HG03354 (cell line): ENCODE results near the gene WDR54.
A peak's percentile ranks its signal among the peaks of the same experiment; 100 is the strongest.
"Not testable (repeated sequence)": the region's sequence is repeated elsewhere in the genome, so short reads cannot be mapped to it uniquely, and the experiment has no call there.

Experiments
- ATAC-seq: cut with Tn5 transposase; IDR thresholded peaks from one replicate; pipeline ENCODE4 v1.9.1; 2021; ENCODE audit warnings: mild to moderate bottlenecking; ENCODE audit not compliant: unreplicated experiment, poor library complexity, severe bottlenecking

WDR54 gene

GRCh38 chr2:74399785-74400184 lies 21.7 kb upstream of the WDR54 start:
- no peak for ATAC-seq

DNA sequence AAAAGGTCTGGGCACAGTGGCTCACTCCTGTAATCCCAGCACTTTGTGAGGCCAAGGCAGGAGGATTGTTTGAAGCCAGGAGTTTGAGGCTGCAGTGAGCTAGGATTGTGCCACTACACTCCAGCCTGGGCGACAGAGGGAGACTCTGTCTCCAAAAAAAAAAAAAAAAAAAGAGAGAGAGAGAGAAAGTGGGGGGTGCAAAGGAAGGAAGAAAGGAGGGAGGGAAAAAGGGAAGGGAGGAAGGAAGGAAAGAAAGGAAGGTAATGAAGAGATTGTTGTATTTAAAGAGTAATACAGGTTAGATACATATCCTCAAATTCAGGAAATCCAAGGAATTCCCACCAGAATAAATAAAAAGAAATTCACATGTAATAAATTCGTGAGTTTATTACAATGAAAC lies 19.6 kb upstream of the WDR54 start:
- ATAC-seq, result no peak

DNA sequence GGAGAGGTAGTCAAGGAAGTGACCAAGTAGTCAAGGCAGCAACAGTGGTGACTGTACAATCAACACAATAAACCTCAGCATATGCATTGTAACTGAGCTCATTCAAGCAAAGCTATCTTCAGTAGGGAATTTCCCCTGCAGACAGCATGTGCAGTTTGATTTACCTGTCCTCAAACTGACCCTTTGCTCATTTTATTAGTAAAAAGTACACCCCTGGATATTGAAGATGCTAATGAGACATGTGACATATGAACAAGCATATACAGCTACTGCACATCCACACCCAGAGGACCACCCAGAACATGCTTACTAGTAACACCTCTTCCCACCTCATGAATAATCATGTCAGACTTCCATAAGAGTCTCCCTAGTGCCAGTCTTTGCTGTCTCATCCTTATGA lies 15.5 kb upstream of the WDR54 start:
- peak; percentile 86 for ATAC-seq

DNA sequence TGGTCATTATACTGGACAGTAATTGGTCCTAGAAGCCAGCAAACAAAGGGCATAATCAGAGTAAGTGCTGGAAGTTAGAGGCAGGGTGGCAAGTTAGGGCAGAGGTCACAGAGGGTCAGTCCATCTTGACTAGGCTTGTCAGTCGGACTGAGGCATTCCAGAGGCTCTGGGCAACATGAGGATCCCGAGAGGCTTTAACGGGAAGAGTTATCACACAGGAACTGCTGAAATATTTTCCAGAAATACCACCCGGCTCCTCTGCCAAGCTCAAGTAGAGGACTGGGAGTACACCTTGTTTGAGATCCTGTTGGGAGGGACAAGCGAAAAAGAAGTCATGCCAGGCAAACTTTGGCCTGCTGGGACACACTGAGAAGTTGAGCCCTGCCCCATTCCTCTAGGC lies 13.8 kb upstream of the WDR54 start:
- no peak for ATAC-seq

DNA sequence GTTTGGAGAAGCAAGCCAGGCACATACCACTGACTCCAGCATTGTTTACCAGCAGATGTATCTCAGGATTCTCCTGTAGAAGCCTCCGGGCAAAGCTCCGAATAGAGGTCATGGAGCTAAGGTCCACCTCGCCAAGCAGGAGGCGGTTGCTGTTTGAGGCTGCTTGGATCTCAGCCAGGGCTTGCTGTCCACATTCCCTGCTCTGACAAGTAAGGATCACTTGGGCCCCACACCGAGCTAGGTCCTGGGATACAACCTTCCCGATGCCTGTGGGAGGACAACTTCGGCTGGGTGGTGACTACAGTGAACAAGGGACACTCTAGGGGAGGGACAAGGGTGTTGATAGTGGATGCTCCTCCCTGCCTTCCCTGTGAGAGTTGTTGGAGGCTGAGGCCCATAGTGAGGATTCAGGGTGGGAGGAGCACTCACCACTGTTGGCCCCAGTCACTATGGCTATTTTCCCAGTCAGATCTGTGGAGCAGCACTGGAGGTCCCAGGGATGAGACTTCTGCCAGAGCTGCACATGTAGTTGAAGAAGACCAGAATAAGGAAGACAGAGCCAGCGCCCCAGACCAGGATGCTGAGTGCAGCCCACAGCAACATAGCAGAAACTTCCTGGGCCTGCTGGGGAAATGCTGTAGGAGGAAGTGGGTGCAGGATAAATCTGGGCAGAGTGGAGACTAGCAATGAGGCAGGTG lies 8.4 kb upstream of the WDR54 start:
- no peak for ATAC-seq

GRCh38 chr2:74414441-74414840 lies 7.1 kb upstream of the WDR54 start:
- ATAC-seq, result no peak

- peak; percentile 56 for ATAC-seq
Measured at GRCh38 chr2:74414881-74415761, 6.4 kb upstream of the WDR54 start.

GRCh38 chr2:74415762-74416395 lies 5.7 kb upstream of the WDR54 start:
- no peak for ATAC-seq

GRCh38 chr2:74416778-74417177 lies 4.8 kb upstream of the WDR54 start:
- ATAC-seq, result no peak

DNA sequence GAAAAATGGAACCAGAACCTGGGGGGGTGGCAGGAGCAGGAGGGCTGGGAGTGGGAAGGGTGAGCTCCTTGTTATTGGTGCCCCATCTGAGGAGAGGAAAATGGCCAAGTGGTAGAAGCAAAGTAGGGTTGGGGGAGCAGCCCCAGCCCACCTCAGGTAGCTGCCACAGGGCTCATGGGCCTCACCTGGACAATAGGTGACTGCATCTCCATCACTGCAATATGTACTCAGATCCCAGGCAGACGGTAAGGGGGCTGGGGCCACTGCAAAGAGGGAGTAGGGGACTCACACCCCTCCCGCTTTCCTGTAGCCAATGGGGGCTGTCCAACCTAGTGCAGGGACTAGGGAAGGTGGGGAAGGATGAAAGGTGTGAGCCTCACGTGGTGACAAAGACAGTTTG lies 4.3 kb upstream of the WDR54 start:
- ATAC-seq, result no peak

GRCh38 chr2:74417763-74418162 lies 3.8 kb upstream of the WDR54 start:
- ATAC-seq, result no peak

DNA sequence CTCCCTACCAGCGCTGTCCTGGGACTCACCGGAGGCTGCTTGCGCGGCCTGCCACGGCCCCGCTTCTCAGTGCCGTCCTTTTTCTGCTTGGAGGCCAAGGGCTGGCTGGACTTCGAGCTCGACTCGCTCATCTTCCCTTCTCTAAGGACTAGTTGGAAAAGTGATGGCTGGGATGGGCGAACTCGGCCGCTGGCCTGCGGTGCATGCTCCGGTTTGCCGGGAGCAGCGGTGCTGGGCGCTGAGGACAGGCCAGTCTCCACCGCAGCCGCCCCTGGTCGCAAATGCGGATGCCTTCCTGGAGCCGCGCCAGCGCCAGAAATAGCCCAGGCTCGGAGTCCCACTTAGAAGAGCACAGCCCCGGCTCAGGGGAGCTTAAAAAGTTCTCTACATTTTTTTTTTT lies 3.2 kb upstream of the WDR54 start:
- ATAC-seq, result no peak

DNA sequence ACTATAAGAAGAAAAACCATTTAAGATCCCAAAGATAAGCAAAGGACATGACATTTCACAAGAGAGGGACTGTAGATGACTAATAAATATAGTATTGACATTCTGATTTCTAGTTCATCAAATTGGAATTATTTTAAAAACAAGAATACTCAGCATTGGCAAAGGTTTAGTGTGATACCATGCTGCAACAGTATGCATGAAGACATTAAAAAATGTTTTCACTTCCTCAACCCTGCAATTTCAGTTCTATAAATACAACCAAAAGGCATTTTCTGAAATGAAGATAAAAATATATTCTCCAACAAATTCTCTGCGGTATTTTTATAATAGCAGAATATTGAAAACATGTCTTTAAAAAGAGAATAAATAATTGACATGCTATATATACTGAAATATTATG lies 2.2 kb upstream of the WDR54 start:
- ATAC-seq, result no peak

DNA sequence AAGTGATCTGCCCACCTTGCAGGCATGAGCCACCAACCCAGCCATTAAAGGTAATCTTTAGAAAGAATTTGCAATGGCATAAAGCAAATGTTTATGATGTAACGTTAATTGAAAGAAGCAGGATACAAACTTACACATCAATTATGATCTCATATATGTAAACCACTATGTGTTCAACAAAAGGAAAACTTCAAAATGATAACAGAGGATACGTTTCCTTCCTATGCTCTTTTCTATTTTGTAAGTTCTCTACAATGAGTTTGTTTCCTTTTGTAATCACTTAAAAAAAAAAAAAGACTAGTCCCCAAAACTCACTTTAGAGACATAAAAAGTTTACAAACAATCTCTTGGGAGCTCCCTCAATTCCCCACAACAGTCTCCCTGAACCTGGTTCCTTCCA lies 1.5 kb upstream of the WDR54 start:
- ATAC-seq, result no peak

DNA sequence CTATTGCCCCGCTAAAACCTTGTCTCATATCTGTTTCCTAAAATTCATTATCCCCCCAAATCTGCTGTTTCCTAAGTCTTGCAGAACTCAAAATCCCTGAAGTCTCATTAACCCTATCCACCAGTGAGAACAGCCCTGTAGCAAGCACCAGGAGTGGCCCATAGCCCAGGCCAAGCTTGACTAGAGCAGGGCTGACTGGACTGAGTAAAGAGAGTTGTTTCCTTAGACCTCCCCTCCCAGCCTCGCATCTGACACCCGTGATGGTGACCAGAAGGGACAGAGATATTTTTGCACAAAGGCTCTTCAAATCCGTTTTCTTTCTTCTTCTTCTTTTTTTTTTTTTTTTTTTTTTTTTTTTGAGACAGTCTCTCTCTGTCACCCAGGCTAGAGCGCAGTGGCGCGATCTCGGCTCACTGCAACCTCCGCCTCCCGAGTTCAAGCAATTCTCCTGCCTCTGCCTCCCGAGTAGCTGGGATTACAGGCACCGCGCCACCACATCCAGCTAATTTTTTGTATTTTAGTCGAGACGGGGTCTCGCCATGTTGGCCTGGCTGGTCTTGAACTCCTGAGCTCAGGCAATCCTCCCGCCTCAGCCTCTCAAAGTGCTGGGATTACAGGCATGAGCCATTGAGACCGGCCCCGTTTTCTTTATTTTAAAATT lies 957 bp upstream of the WDR54 start:
- not testable (repeated sequence) for ATAC-seq

DNA sequence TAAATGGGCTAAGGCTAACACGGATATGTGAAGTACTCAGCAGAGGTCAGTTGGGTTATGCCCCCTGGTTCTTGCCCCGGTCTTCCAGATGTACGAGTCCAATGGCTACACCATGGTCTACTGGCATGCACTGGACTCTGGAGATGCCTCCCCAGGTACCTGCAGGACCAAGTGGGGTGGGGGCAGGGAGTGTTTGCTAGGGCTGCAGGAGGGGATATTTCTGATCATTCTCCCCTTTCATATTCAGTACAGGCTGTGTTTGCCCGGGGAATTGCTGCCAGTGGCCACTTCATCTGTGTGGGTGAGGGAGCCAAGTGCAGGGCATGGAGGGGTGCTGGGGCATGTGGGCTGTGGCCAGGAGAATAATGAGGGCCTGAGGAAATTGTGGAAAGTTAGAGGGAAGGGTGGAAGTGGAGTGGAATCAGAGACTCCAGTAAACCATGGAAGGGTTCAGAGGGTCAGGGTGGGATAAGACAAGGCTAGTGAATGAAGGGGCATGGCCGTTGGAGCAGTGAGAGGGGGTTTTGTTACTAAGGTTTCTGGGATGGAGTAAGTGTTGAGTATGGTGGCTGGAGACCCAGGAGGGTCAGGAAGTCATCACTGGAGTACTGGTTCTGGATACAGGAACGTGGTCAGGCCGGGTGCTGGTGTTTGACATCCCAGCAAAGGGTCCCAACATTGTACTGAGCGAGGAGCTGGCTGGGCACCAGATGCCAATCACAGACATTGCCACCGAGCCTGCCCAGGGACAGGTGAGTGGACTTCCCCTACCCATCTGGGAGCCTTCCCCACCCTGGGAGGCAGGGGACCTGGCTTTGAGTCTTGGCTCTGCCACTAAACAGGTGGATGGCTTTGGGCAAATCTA lies 1.9 kb downstream of the WDR54 start:
- ATAC-seq, result no peak

DNA sequence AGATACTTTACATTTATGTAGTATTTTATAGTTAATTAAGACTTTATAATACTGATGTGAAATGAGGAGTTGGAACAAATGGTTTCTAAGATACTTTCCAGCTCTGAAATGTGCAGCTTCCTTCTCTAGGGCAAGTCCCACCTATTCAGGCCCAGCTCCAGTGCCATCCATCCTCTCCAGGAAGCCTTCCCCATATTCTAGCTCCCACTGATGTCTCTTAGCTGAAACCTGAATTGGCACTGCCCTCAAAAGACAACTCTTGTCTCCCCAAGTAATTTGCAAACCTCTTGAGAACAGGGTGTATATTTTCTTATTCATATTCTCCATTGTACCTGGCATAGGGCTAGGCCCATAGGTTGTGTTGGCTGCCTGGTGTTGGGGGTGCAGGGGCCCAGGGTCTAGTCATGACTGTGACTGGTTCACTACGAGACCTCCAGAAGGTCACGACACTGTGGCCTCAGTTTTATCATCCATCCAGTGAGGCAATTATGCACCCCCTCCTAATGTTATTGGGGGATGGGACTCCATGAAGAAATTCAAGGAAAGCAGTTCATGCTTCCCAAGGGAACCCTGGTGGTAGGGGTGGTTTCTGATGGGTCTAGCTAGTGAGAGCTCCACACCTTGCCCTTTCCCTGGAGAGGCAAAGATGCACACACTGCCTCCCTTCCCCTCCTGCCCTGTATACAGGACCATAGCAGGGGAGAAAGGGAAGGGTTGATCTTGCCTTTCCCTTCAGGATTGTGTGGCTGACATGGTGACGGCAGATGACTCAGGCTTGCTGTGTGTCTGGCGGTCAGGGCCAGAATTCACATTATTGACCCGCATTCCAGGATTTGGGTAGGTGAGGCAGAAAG lies 2.8 kb downstream of the WDR54 start:
- no peak for ATAC-seq

- ATAC-seq, result no peak
Measured at GRCh38 chr2:74424995-74425406, 3.5 kb downstream of the WDR54 start.

DNA sequence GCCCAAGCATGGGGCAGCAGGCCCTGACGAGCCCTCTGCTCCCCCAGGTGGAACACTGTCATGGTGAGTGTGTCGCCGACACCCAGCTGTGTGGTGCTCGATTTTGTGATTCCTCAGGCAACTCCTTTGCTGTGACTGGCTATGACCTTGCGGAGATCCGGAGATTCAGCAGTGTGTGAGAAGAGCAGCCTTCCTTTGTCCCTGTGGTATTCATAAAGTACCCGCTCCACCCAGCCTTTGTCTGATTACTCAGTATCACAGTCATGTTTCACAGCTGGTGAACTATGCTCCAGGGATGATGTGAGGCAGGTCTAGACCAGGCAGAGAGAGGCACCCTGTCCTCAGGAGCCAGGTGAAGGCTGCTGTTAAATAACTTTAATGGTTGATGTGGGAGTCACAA lies 4.0 kb downstream of the WDR54 start:
- no peak for ATAC-seq
